ENCODE data around the gene KPNA1.

DNA sequence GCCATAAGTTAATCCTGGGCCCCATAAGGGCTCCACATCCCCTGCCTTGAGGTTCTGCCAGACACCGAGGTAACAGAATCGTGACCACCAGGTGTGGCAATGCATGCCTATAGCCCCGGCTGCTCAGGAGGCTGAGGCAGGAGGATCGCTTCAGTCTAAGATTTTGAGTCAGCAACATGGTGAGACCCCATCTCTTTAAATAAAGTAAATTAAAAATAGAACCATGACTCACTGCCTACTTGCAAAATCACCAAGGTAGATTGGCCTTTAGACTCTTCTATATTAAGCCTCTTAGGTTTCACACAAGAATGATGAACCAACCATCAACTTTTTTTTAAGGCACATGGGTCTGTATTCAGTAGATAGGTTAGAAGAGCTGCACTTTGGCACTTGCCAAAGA, 108.5 kb downstream of the KPNA1 start:
- TF ChIP-seq POLR2A (IDR thresholded peaks at IDR 0.05; ENCODE audit: low read depth, low read length) (no peak), POLR2AphosphoS5 (IDR thresholded peaks at IDR 0.05; ENCODE audit: low read depth, low read length) (no peak), TAF1 (IDR thresholded peaks at IDR 0.05; ENCODE audit: low read depth, low read length) (no peak), PAX5 (IDR thresholded peaks at IDR 0.05; ENCODE audit: insufficient read depth, low read length, severe bottlenecking) (no peak), SPI1 (IDR thresholded peaks at IDR 0.05; ENCODE audit: low read depth, low read length) (no peak), POU2F2 (IDR thresholded peaks at IDR 0.05; ENCODE audit: low read depth, low read length) (no peak)

All from GM12891 (cell line).